NCI-H2029 (cell line): ENCODE measurements around the gene ILDR1.
"Not testable (repeated sequence)": the region's sequence is repeated elsewhere in the genome, so short reads cannot be mapped to it uniquely, and the experiment has no call there.

Experiments
- DNase-seq: peaks from one replicate; lab custom pipeline; 2025; lab: John Stamatoyannopoulos, UW

Gene ILDR1

DNA sequence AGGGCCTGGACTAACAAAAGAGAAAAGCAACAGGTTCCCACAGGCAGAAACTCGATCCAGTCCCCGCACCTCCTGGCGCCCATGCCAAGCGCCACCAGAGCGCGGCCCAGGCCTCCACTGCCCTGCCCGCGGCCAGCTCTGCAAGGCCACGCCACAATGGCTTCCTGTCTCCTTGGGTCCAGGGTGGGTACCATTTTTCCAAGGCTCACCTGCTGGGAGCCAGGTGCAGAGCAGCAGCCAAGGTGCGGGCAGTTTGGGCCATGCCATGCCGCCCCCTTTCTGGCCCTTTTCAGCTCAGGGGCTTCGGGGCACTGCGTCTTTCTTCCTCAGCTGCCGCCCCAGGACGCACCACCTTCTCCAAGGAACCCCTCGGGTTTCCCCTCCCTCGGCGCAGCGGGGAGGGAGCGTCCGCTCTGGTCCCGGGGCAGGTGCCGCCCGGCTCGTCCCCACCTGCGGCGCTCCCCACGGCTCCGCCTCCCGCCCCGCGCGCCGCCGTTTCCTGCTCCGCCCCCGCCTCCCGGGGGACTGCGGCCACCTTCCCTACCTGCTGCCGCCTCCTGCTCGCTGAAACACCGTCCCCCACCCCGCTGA, at the start of gene ILDR1:
ILDR1 (minus strand) TSS at position 437 of the 591 bp plus-strand sequence; CDS start at position 267, 170 bp downstream.
- peak; percentile 81 for DNase-seq

DNA sequence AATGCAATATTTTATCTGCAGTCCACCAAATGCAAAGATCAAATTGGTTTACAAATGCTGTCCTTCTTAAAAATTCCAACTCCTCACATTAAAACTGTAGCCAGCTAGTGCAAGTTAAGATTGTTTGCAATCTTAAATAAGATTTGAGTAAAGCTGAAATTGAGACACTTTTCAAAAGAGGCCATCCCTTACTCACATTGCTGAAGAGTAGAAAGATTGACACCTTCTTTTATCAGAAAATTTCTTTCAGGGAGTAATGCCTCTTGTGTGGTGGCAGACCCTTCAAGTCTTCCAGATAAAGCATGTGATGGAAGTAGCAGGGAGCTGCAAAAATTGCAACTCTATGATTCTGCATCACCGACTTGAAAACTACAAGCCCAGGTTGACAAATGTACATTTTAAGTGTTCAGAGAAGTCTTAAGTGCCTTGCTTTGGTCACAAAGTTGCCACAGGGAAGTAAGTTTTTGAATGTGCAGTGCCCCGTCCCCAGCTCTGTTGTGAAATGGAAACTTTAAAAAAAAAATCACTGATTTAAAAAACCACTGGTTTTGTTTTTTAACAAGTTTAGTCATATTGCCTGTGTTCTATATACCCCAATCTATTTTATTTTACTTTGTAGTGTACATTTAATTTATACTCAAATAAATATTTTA, 45.7 kb upstream of the ILDR1 start:
- DNase-seq, result no peak

DNA sequence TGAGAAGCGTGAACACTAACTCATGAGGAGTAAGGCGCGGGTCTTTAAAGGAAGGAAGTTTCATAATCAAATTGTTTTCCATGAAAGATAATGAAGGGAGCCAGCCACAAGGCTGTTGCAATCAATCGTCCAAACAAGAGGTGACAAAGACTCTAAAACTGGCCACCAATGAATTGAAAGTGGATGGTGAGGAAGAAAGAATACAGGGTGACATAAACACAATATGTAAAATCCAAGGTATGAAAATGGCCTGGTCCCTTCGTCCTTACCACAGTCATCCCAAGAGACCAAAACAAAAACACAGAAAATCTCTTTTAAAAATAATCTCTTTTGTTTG, 45.1 kb upstream of the ILDR1 start:
- DNase-seq, result no peak

DNA sequence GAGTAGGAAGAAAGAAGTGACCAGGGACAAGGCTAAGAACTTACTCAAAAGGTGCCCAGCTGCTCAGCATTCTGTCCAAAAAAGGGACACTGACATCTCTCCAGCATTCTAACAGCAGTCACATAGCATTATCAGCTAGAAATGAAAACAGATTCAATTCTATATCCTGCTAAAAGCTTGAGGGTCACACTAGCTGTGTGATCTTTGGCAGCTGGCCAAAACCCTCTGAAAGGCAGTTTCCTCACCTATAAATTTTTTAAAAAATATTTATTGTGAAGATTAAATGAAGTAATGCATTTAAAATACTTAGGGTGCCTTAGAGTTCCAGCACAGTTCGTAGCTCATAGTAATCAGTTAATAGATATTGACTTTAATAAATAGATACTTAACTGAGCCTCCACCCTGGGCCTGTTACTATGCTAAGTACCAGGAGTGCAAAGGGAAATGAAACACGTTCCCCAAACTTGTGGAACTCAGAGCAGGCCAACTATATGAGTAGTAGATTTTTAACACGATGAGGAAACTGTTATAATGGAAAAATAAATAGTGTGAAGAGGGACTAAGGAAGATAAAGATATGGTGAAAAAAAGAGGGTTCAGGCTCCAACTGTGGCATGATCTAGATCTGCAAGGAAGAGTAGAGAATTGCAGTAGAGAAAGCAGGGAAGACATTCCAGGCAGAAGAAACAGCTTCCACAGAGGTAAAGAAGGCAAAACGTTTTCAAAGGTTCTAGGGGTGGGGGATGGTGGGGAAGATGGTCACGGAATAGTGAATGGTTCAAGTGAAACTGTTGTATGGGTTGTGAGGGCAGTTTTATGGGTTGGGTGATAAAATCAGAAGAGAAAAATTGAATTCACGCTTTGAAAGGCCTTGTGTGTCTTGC, 44.5 kb upstream of the ILDR1 start:
- DNase-seq, result no peak

DNA sequence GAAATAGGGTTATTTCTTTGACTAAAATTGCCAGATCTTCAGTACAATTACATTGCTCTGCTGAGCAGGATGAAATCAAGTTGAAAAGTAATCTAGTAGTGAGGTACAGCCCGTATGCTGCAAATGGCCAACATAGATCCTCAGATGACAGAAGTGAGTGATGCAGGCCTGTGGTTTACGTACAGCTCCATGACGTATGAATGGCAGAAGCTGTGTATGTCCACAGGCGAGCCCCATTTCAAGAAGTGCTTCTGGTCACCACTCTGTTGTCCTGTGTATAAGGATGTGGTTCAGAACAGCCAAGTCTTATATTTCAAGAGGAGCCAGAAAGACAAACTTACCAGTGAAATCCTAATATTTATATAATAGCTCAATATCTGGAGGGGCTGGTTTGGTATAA, 42.3 kb upstream of the ILDR1 start:
- DNase-seq, result no peak

DNA sequence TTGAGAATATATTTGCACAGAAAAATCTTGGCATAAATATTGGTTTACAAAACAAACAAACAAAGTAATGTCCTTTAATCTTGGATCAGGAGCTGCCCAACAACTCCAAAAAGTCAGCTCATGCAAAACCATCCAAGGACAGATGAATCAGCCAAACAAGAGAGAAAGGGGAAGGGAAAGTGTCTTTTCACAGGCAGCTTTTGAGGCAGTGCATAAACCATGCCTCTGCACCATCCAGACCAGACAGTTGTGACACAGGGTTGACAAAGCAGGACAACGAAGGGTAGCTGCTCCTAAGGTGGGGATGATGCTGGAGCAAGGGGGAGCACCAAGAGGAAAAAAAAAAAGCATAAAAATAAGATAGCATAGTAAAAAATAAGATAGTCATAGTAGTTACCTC, 41.9 kb upstream of the ILDR1 start:
- DNase-seq, result no peak

DNA sequence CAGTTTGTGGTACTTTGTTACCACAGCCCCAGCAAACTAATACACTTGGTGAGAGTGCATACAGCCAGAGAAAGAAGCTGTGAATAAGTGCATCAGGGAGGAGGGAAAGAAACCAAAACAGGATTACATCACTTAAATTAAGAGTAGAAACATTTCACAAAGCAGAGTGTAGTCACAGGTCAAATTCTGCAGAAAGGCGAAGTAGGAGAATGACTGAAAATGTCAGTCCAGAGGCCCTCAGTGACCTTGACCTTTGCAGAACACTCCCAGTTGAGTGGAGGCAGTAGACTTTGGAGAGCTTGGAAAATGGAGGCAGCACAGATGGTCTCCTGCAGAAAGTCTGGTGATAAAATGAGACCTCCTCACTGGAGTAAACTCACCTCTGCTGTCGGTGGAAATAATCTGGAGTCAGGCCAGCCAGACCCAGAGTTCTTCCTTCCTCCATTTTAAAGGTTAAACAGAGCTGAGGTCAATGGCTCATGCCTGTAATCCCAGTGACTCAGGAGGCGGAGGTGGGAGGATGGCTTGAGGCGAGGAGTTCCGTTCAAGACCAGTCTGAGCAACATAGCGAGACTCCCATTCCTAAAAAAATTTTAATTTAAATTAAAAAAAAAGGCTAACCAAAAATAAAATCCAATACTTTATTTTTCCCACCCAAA, 38.1 kb upstream of the ILDR1 start:
- DNase-seq, result no peak

DNA sequence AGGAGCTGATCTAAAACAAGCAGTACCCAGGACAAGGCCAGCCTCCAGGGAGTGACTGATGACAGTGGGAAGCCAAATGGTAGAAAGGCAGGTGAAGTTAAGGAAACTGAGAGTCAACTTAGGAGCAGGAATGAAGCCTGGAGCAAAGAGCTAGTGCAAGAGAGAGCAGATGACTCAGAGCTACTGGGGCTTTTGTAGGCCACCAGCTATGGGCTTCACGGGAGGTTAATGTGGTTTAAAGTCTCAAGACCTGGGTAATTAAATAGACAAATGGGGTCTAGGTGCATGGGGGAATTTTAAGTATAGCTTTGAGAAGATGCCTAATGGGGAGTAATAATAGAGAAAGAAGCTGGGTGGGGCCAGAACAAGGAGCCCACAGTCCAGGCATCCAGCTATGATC, 36.2 kb upstream of the ILDR1 start:
- no peak for DNase-seq

DNA sequence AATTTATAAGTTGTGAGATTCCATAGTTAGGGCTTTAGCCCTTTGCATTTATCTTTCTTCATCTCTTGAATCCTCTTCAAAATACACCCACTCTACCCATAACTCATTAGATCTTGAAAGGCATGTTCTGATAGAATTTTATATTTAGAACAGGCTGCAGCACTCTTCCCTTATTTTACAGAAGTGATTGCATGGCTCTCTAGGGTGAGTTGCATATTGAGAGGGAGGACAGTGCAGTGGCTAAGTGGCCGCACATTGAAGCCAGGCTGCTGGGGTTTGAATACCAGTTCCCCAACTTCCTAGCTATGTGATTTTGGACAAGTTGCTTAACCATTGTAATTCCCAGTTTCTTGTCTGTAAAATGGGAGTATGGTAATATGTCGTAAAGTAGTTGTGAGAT, 35.6 kb upstream of the ILDR1 start:
- DNase-seq, result no peak

DNA sequence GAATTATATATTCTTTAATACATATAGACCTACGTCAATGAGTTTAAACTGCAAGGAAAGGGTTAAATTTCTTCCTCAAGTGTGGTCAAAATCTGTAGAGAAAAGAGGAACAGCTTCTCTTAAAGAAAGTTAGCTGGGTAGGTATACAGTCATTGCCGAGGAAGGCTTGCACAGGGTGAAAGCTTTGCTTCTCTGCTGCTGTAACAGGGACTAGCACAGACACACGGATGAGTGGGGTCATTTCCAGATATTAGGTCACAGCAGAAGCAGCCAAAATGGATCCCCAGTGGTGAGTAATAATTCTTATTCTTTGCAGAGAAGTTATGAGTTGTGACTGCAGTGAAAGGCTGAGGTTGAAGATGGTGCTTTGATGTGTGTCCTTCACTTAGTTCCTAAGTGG, 33.2 kb upstream of the ILDR1 start, which contains the start of gene CD86:
CD86 (plus strand) TSS at position 148 of the 400 bp plus-strand sequence; CDS start at position 276, 128 bp downstream.
- DNase-seq, result no peak

DNA sequence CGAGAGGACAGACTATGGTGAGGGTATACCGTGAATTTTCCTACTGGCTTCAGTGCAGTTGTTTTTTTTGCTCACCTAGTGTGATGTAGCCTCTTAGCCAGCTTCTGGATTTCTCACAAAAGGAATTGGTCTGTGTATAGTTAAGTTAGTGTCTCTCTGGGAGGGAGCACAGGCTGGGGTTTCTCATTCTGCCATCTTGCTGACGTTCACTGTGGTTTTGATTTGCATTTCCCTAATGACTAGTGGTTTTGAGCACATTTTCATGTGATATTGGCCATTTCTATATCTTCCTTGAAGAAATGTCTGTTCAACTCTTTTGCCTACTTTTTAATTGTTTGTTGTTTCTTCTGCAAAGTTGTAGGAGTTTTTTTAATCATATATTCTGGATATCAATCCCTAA, 30.9 kb upstream of the ILDR1 start:
- DNase-seq, result no peak

DNA sequence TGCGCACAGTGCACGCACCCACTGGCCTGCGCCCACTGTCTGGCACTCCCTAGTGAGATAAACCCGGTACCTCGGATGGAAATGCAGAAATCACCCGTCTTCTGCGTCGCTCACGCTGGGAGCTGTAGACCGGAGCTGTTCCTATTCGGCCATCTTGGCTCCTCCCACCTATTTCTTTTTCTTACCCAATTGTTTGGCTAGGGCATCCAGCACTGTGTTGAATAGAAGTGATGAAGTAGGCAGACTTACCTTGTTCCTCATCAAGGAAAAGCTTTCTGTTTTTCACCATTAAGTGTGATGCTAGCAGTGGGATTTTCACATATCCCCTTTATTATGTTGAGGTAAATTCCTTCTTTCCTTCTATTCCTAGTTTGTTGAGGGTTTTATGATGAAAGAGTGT, 25.7 kb upstream of the ILDR1 start:
- not testable (repeated sequence) for DNase-seq

DNA sequence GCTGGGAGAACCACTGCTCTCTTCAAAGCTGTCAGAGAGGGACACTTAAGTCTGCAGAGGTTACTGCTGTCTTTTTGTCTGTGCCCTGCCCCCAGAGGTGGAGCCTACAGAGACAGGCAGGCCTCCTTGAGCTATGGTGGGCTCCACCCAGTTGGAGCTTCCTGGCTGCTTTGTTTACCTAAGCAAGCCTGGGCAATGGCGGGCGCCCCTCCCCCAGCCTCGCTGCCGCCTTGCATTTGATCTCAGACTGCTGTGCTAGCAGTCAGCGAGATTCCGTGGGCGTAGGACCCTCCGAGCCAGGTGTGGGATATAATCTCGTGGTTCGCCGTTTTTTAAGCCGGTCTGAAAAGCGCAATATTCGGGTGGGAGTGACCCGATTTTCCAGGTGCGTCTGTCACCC, 25.2 kb upstream of the ILDR1 start:
- DNase-seq, result not testable (repeated sequence)

DNA sequence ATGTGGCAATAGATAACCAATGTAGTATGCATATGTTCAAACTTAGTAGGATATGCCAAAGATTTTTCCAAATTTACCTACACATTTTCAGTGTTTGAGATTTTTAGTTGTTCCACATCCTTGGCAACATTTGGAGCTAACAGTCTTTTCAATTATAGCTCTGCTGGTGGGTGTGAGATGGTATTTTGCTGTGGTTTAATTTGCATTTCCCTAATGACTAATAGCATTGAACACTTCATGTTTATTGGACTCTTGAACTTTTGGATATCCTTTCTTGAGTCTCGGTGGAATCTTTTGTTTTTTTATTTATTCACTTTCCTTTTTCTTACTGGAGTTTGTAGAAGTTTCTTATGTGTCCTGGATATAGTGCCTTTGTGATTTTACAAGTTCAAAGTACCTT, 11.0 kb upstream of the ILDR1 start:
- DNase-seq, result no peak

DNA sequence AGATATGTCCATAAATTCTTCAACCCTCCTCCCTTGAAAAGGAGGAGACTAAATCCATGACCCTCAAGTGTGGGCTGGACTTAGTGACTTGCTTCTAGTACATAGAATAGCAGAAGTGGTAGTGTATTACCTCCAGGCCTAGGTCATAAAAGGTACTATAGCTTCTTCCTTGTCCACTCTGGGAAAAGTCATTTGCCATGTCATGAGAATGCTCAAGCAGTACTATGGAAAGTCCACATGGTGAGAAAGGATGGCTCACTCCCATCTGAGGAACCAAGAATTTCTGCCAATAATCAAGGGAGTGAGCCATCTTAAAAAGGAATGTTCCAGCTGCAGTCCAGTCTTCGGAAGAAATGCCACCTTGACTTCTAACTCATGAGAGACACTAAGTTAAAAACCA, 10.5 kb upstream of the ILDR1 start:
- DNase-seq, result no peak

DNA sequence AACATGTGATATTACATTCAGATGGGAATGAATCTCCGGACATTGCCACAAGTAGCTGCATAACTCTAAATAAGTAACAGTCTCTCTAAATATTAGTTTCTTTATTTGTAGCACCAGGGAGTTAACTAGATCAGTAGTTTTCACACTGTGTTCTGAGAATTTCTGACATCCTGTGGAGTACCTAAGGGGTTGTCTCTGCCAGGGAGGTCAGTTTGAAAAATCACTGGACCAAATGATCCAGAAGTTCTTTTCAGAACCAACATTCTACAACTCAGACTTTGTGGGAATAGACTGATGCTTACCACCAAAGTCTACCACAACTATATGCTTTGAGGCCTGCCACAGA, 9.0 kb upstream of the ILDR1 start:
- no peak for DNase-seq

DNA sequence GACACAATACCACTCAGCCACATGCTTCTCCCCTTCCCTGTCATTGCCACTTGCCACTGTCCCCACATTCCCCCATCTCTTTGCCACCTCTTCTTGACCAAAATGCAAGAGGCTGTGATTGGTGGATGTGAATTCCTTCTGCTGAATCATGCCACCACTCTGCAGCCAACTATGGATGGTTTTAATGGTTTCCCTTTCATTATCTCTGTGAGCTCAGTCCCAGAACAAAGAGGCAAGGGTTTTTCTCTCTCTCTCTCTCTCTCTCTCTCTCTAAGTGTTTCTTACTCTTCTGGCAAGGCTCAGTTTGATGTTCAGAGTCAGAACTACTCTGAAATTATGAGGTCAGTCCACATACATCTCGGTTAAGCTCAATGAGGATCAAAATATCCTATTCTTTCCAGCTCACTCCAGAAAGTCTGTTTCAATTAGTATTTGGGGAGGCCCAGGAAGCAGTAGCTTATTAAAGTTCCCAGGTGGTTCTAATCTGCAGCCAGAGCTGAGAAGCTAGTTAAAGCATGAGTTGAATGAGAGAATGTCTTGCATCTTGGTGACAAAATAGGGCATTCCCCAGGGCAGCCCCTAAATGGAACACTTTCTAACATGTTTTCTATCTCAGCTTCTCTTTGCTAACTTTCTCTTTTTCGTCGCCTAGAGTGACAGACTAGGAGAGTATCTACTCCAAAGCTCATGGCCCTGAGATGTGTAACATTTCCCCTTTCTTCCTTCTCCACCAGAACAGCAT, 8.5 kb upstream of the ILDR1 start:
- no peak for DNase-seq

DNA sequence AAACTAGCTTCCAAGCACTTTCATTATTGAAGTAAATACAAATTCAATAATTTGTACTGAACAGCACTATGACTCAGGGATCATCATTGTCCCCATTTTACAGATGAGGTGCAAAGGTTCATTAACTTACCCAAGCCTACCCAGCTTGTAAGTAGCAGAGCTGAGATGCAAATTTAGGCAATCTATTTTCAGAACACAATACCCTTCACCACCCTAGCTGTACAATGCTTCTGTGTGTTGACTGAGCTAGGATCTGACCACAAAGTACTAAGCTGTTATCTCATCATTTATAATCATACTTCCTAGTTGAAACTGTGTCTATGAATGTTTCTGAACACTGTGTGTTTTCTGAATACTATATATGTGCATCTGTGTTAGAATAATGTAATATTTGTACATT, 3.2 kb upstream of the ILDR1 start:
- no peak for DNase-seq

DNA sequence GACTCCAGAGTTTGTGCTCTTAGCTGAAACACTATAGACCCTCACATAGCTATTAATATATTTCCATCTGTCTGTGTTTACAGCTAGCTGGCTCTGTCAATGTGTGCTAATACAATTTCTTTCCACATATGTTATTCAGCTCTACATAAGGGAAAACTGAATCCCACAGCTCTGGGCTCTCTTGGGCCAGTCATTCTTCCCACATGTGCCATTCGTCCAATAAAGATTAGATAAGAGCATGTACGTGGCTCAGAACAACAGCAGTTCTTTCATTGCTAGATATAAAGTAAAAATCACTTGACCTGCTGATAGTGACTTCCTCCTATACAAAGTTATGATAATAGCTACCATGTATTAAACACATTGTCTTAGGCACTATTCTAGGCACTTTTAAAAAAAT, 2.8 kb upstream of the ILDR1 start:
- DNase-seq, result no peak

DNA sequence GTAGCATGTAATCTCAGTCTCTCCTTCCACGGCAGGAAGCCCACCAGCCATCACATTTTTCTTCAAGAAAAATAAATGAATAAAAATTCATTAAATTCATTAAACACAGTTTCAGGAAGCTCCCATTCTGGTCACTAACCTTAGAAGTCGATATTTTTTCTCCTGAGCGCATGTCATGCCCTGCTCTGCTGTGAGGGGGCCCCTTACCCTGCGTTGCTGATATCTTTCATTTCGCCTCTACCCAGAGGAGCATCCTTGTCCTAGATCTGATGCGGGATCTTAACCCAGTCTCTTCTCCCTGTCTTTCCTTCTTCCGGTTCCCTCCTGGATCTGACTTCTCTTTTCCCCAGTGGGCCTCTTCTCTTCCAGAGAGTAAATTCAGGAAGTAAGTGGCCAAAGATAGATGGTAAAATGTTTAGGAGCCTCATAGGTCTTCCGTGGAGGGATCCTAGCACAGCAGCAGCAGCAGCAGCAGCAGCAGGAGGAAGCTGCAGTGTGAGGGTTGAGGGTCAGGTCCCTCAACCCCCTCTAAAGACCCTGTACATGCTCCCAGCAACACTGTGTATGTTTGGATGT, 1.4 kb upstream of the ILDR1 start:
- DNase-seq, result no peak

DNA sequence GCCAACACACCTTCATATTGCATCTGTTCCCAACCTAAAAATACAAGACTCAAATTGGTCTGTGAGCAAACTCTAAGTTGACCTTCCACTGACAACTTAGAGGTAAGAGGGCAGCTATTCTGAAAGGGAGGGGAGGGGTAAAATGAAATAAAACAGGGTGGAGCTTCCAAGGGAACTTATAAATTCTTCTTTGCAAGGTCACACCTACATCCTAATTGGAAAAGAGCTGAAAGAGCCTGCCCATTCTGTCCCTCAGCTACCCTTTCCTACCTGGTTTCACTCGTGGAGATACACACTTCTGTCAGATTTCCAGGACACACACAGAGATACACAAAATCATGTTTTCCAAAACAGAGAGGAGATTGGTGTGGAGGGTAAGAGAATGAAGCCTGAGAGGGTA, 1.0 kb downstream of the ILDR1 start:
- no peak for DNase-seq

DNA sequence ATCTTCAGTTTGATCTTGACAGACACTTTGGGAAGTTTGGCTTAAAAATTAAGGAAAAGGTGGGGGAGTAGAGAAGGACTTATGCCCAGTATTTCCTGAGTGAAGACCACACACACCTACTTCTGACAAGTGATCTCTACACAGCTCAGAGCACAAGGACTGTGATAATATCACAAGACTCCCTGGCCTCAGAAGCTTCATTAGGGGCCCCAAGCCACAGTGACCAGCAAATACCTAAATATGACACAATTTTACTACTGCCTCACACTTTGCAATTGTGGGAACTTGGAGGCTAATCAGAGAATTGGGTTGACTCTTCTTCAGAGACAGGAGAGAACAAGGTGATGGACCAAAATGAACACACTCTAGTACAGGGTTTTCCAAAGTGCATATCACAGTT, 2.6 kb downstream of the ILDR1 start:
- DNase-seq, result no peak
